RWPE1 (cell line): ENCODE data around the gene GYPC.
A peak's percentile ranks its signal among the peaks of the same experiment; 100 is the strongest.
"Not testable (repeated sequence)": the region's sequence is repeated elsewhere in the genome, so short reads cannot be mapped to it uniquely, and the experiment has no call there.

Experiments used
- CTCF ChIA-PET: fragments of 350-600 bp; sonication (Branson Sonifier 250); formaldehyde crosslinking; extraction: SDS; loops from one replicate; lab custom pipeline; 2021; lab: Yijun Ruan, JAX
- POLR2A ChIA-PET: fragments of 400-600 bp; formaldehyde crosslinking; extraction: SDS; loops from one replicate; lab custom pipeline; 2020; ENCODE audit warnings: antibody characterized with exemption; ENCODE audit not compliant: low non-redundant PET; lab: Yijun Ruan, JAX
- DNase-seq: peaks from one replicate; pipeline ENCODE4 v3.0.0; 2012; ENCODE audit warnings: low spot score
- H3K27ac ChIP-seq: fragments of 450-650 bp; 2 replicates; pipeline ENCODE4 v1.5.1; 2017
- CTCF ChIP-seq: fragments of 450-650 bp; conservative IDR thresholded peaks from 2 replicates; pipeline ENCODE4 v1.5.1; 2017; ENCODE audit warnings: low read depth, mild to moderate bottlenecking

GYPC gene

GRCh38 chr2:126634273-126634861 lies 21.6 kb upstream of the GYPC start:
- peak; percentile 14 for DNase-seq
- no peak overlapping the region for H3K27ac ChIP-seq
- TF ChIP-seq CTCF = peak; percentile 24; the same call in 1 of the 2 replicates
- CTCF ChIA-PET = interaction anchor here (0.7 to 0.8 kb wide), 2 partner anchors 9 to 24 kb away, joined by 3 read pairs; no protein-coding TSS in a partner anchor
- POLR2A ChIA-PET = no interaction called here

GRCh38 chr2:126635281-126635680 lies 20.7 kb upstream of the GYPC start:
- H3K27ac ChIP-seq = no peak overlapping the region
- no peak for DNase-seq
- CTCF ChIA-PET = interaction anchor here (0.6 to 0.8 kb wide), 3 partner anchors 8 to 1840 kb away, joined by 3 to 4 read pairs (median 3); no protein-coding TSS in a partner anchor
- TF ChIP-seq CTCF = no peak
- POLR2A ChIA-PET = no interaction called here

GRCh38 chr2:126635736-126636135 lies 20.2 kb upstream of the GYPC start:
- CTCF ChIA-PET = interaction anchor here (0.6 kb wide), 1 partner anchor 1840 kb away, joined by 4 read pairs; no protein-coding TSS in a partner anchor
- H3K27ac ChIP-seq = no peak overlapping the region
- no peak for DNase-seq
- TF ChIP-seq CTCF = no peak
- POLR2A ChIA-PET = no interaction called here

GRCh38 chr2:126637386-126637785 lies 18.6 kb upstream of the GYPC start:
- ChIA-PET POLR2A (no interaction called here), CTCF (interaction anchor here (0.7 kb wide), 1 partner anchor 9 kb away, joined by 3 read pairs; no protein-coding TSS in a partner anchor)

GRCh38 chr2:126638746-126639145 lies 17.2 kb upstream of the GYPC start:
- ChIA-PET CTCF (no interaction called here), POLR2A (no interaction called here)
- no peak overlapping the region for H3K27ac ChIP-seq
- DNase-seq = no peak
- TF ChIP-seq CTCF = no peak

More at GRCh38 chr2:126637386-126637785, 18.6 kb upstream of the GYPC start:
- no peak for DNase-seq
- no peak overlapping the region for H3K27ac ChIP-seq
- TF ChIP-seq CTCF = no peak

- ChIA-PET POLR2A (no interaction called here), CTCF (no interaction called here)
- no peak overlapping the region for H3K27ac ChIP-seq
- TF ChIP-seq CTCF = no peak
- DNase-seq = no peak
These were observed 16.7 kb upstream of the GYPC start for GRCh38 chr2:126639276-126639675.

- DNase-seq, POLR2A ChIA-PET, H3K27ac ChIP-seq: not testable (repeated sequence)
- CTCF ChIA-PET = interaction anchor here (1.0 kb wide), 1 partner anchor 10 kb away, joined by 3 read pairs; no protein-coding TSS in a partner anchor
These were observed 14.7 kb upstream of the GYPC start for GRCh38 chr2:126641294-126641693.
